ENCODE results near the gene PWP1. TPM values are rescaled to one million over a fixed set of nuclear protein-coding genes. Genes with fewer than 3 reads are reported as not detected.

The PWP1 gene
- polyA plus RNA-seq, 2 donors, result 12.8 to 32.5 TPM

- Histone ChIP-seq H3K4me3 (ENCODE audit: low read depth in 1 of 2, low read length in 2 of 2) (peak within 1 kb of the TSS; percentile 89 to 92), H3K9me3 (ENCODE audit: control insufficient read depth in 2 of 2, insufficient read depth in 1 of 2, low read depth in 1 of 2, low read length in 1 of 2) (no peaks in the 10 kb centered on the region), H3K4me1 (ENCODE audit: control insufficient read depth in 2 of 2, insufficient read depth in 2 of 2, low read length in 1 of 2) (peaks cover 0 to 3% of the 10 kb centered on the region in 2 donors), H3K27ac (ENCODE audit: low read depth in 2 of 2, low read length in 1 of 2) (peak within 1 kb of the TSS; percentile 80 to 93), H3K36me3 (ENCODE audit: control insufficient read depth in 2 of 2, insufficient read depth in 2 of 2, low read length in 1 of 2) (peaks cover 2 to 3% of the 10 kb centered on the region in 2 donors), H3K27me3 (ENCODE audit: control insufficient read depth in 1 of 2, insufficient read depth in 2 of 2, low read length in 2 of 2) (no peaks in the 10 kb centered on the region)
- 1% methylated on average over 64 to 83 of the region's 83 CpGs for WGBS, 2 donors
These were observed 75.4 kb downstream of the PWP1 start, which contains the start of gene PRDM4 for GRCh38 chr12:107760809-107761501. Gene PRDM4, minus strand, starts transcription at chr12:107761137. Its CDS starts 622 bp downstream, at chr12:107760515.

- H3K4me3 ChIP-seq (ENCODE audit: low read depth in 1 of 2, low read length in 2 of 2), result peak overlapping the region; percentile 89 to 92
- peak overlapping the region; percentile 11 to 48 for H3K27ac ChIP-seq (ENCODE audit: low read depth in 2 of 2, low read length in 1 of 2)
- peaks cover 2 to 3% of the 10 kb centered on the region in 2 donors for H3K36me3 ChIP-seq (ENCODE audit: control insufficient read depth in 2 of 2, insufficient read depth in 2 of 2, low read length in 1 of 2)
- H3K9me3 ChIP-seq (ENCODE audit: control insufficient read depth in 2 of 2, insufficient read depth in 1 of 2, low read depth in 1 of 2, low read length in 1 of 2), result no peaks in the 10 kb centered on the region
- H3K27me3 ChIP-seq (ENCODE audit: control insufficient read depth in 1 of 2, insufficient read depth in 2 of 2, low read length in 2 of 2), result no peaks in the 10 kb centered on the region
- H3K4me1 ChIP-seq (ENCODE audit: control insufficient read depth in 2 of 2, insufficient read depth in 2 of 2, low read length in 1 of 2), result peaks cover 0 to 3% of the 10 kb centered on the region in 2 donors
- 6 to 8% methylated on average over 12 of the region's 12 CpGs for WGBS, 2 donors
These were observed 75.9 kb downstream of the PWP1 start for GRCh38 chr12:107761502-107761904.

Other genes starting within 250 kb of the PWP1 start
- gene PRDM4, start 75.3 kb downstream of the PWP1 start, polyA plus RNA-seq, result 10 to 100 TPM; 11.4 to 13.8 TPM
- under 1 TPM in 1 of 2 donors, not detected in 1; 0.04 TPM for gene ASCL4, start 88.9 kb downstream of the PWP1 start, polyA plus RNA-seq